Gastroesophageal sphincter (tissue), 4 donors: ENCODE results near the gene ARMC7. TPM values are rescaled to one million over a fixed set of nuclear protein-coding genes. Genes with fewer than 3 reads are reported as not detected.

Experiments
- ATAC-seq: fragments of 150-250 bp; one replicate; pipeline ENCODE4 v1.9.1; 2016; ENCODE audit warnings: mild to moderate bottlenecking, moderate library complexity
- H3K27ac ChIP-seq, 4 donors: fragments of 200-600 bp; sonication (generic) in 3 of 4; 1 replicate in 3 of 4; 2 replicates in 1 of 4; pipeline ENCODE4 v1.5.1; 2016 to 2019
- H3K27me3 ChIP-seq: fragments of 200-600 bp; sonication (generic); one replicate; pipeline ENCODE4 v1.5.1; 2019
- H3K36me3 ChIP-seq, 2 donors: fragments of 200-600 bp; sonication (generic); one replicate each; pipeline ENCODE4 v1.5.1; 2019; ENCODE audit warnings: control low read depth in 1 of 2
- H3K4me1 ChIP-seq, 3 donors: fragments of 200-600 bp; sonication (generic); 1 replicate in 2 of 3; 2 replicates in 1 of 3; pipeline ENCODE4 v1.5.1; 2016 to 2019; ENCODE audit warnings: control low read depth in 2 of 3
- H3K4me3 ChIP-seq, 2 donors: fragments of 200-600 bp; sonication (generic); one replicate each; pipeline ENCODE4 v1.5.1; 2019; ENCODE audit warnings: mild to moderate bottlenecking in 1 of 2, moderate library complexity in 1 of 2
- H3K9me3 ChIP-seq, 3 donors: fragments of 200-600 bp; sonication (generic); one replicate each; pipeline ENCODE4 v1.5.1; 2017 to 2019; ENCODE audit warnings: control low read depth in 2 of 3
- CTCF ChIP-seq, 4 experiments: fragments of 200-600 bp in 2 of 4; fragments of 450-650 bp in 2 of 4; sonication (generic) in 1 of 4; IDR thresholded peaks; one replicate each; pipeline ENCODE4 v1.5.1; 2017 to 2019; ENCODE audit warnings: antibody characterized with exemption in 4 of 4, mild to moderate bottlenecking in 2 of 4, moderate library complexity in 2 of 4
- EP300 ChIP-seq: sonication (generic); formaldehyde crosslinking; IDR thresholded peaks from one replicate; pipeline ENCODE4 v1.6.1; 2017; ENCODE audit warnings: antibody characterized with exemption, mild to moderate bottlenecking
- POLR2A ChIP-seq, 2 donors: fragments of 450-650 bp; IDR thresholded peaks; one replicate each; pipeline ENCODE4 v1.6.1; 2017; ENCODE audit warnings: antibody characterized with exemption in 2 of 2, mild to moderate bottlenecking in 2 of 2, moderate library complexity in 1 of 2
- POLR2AphosphoS5 ChIP-seq: sonication (generic); formaldehyde crosslinking; IDR thresholded peaks from one replicate; pipeline ENCODE4 v1.6.1; 2017; ENCODE audit warnings: antibody characterized with exemption
- WGBS, 2 donors: methylation state at CpG; one replicate each; pipeline ENCODE4 v1.1.5; 2018; ENCODE audit warnings: low coverage in 1 of 2; 5-methylcytosine and 5-hydroxymethylcytosine counted together
- total RNA-seq, 4 donors: library from RNA; depleted of rRNA; stranded (reverse); fragments of >200 nt; gene quantifications; one replicate each; pipeline ENCODE4 v1.1.0, GENCODE V29; 2016

ARMC7 gene
- total RNA-seq, 4 donors from 2014 or later, result 2.4 to 6.1 (median 3.9) TPM

GRCh38 chr17:75073618-75074047 is 36.1 kb upstream of the ARMC7 start:
- Histone ChIP-seq H3K36me3 (no peaks in the 10 kb centered on the region), H3K4me3 (no peak overlapping the region), H3K27me3 (no peaks in the 10 kb centered on the region), H3K27ac (peak overlapping the region in 2 of 4 donors; percentile 11 to 35), H3K9me3 (no peaks in the 10 kb centered on the region), H3K4me1 (peaks cover 0 to 20% (median 5%) of the 10 kb centered on the region in 3 donors)
- ATAC-seq, result peak; percentile 18
- WGBS, 2 donors, result 71% methylated on average over 4 of the region's 5 CpGs; no CpG with 5 or more reads in 1 of the 2 donors
- TF ChIP-seq POLR2AphosphoS5 (no peak), CTCF (IDR thresholded peaks at IDR 0.05) (no peak), EP300 (no peak), POLR2A (IDR thresholded peaks at IDR 0.05) (no peak)

- H3K4me1 ChIP-seq, result peaks cover 0 to 24% (median 5%) of the 10 kb centered on the region in 3 donors
- no peak for ATAC-seq
- no peak overlapping the region for H3K4me3 ChIP-seq
- no peaks in the 10 kb centered on the region for H3K9me3 ChIP-seq
- WGBS, 2 donors, result 80% methylated on average over 1 of the region's 14 CpGs; no CpG with 5 or more reads in 1 of the 2 donors
- H3K27ac ChIP-seq, result peak overlapping the region in 1 of 4 donors; percentile 11
- no peak for TF ChIP-seq POLR2AphosphoS5
- no peak for TF ChIP-seq EP300
- TF ChIP-seq POLR2A (IDR thresholded peaks at IDR 0.05), result no peak
- TF ChIP-seq CTCF (IDR thresholded peaks at IDR 0.05), result no peak
- no peaks in the 10 kb centered on the region for H3K36me3 ChIP-seq
- H3K27me3 ChIP-seq, result no peaks in the 10 kb centered on the region
Observed at GRCh38 chr17:75074532-75074931, 35.2 kb upstream of the ARMC7 start.

- Histone ChIP-seq H3K27ac (peak overlapping the region in 2 of 4 donors; percentile 86 to 88), H3K4me1 (peaks cover 0 to 24% (median 5%) of the 10 kb centered on the region in 3 donors), H3K27me3 (no peaks in the 10 kb centered on the region), H3K4me3 (no peak overlapping the region), H3K9me3 (no peaks in the 10 kb centered on the region), H3K36me3 (no peaks in the 10 kb centered on the region)
- ATAC-seq, result no peak
- WGBS, 2 donors, result 0 to 62% methylated on average over 1 to 4 of the region's 4 CpGs
- TF ChIP-seq EP300, result no peak
- no peak for TF ChIP-seq POLR2AphosphoS5
- TF ChIP-seq POLR2A (IDR thresholded peaks at IDR 0.05), result no peak
- no peak for TF ChIP-seq CTCF (IDR thresholded peaks at IDR 0.05)
Observed at GRCh38 chr17:75075597-75076336, 34.0 kb upstream of the ARMC7 start.

GRCh38 chr17:75077072-75077495 is 32.7 kb upstream of the ARMC7 start:
- Histone ChIP-seq H3K4me1 (peaks cover 0 to 24% (median 5%) of the 10 kb centered on the region in 3 donors), H3K36me3 (no peaks in the 10 kb centered on the region), H3K27ac (peak overlapping the region in 3 of 4 donors; percentile 84 to 88 (median 86)), H3K4me3 (peak overlapping the region; percentile 3 to 57), H3K27me3 (no peaks in the 10 kb centered on the region), H3K9me3 (no peaks in the 10 kb centered on the region)
- TF ChIP-seq CTCF (IDR thresholded peaks at IDR 0.05) (peak in 2 of 4 experiments; percentile 3 to 25), POLR2AphosphoS5 (no peak), EP300 (no peak)
- whole genome bisulfite sequencing, 2 donors, result no CpG with 5 or more reads among the region's 30 CpGs
- peak; percentile 5 for ATAC-seq
